Activated CD8-positive, alpha-beta T cell treated with anti-CD3 and anti-CD28 coated beads for 36 hours (primary cell): ENCODE data around the gene NIN. TPM values are rescaled to one million over a fixed set of nuclear protein-coding genes. Genes with fewer than 3 reads are reported as not detected.

Source experiments
- ATAC-seq: fragments of 200-7000 bp; cut with Tn5 transposase; one replicate; pipeline ENCODE4 v1.10.0; 2021; ENCODE audit warnings: mild to moderate bottlenecking, moderate library complexity
- CTCF ChIA-PET: fragments of 350-600 bp; sonication (Branson Sonifier 250); formaldehyde crosslinking; loops from one replicate; lab custom pipeline; 2021; ENCODE audit warnings: antibody characterized with exemption; lab: Charles Lee
- POLR2A ChIA-PET: fragments of 350-600 bp; sonication (Branson Sonifier 250); formaldehyde crosslinking; loops from one replicate; lab custom pipeline; 2021; ENCODE audit warnings: antibody characterized with exemption; lab: Charles Lee
- DNase-seq: peaks from one replicate; pipeline ENCODE4 v3.0.0-alpha.2; 2020
- H3K27ac Mint-ChIP-seq: one replicate; pipeline ENCODE4 v1.8.0; 2021; ENCODE audit warnings: mild to moderate bottlenecking, mixed read lengths
- H3K27me3 Mint-ChIP-seq: one replicate; pipeline ENCODE4 v1.8.0; 2021; ENCODE audit warnings: mixed read lengths
- H3K36me3 Mint-ChIP-seq: one replicate; pipeline ENCODE4 v1.8.0; 2021; ENCODE audit warnings: low read depth, mixed read lengths
- H3K4me1 Mint-ChIP-seq: one replicate; pipeline ENCODE4 v1.8.0; 2021; ENCODE audit warnings: low read depth, mixed read lengths
- H3K4me3 Mint-ChIP-seq: one replicate; pipeline ENCODE4 v1.8.0; 2021; ENCODE audit warnings: mild to moderate bottlenecking, moderate library complexity, mixed read lengths
- H3K9me3 Mint-ChIP-seq: one replicate; pipeline ENCODE4 v1.8.0; 2021; ENCODE audit warnings: mixed read lengths
- intact Hi-C: fragments of 100-400 bp; cut with micrococcal nuclease; formaldehyde crosslinking; loops from one replicate; pipeline ENCODE4 v1.10.0; 2022
- total RNA-seq, 2 experiments: library from RNA; stranded (reverse); gene quantifications; one replicate each; pipeline ENCODE4 v1.2.3, GENCODE V29; 2021
- TF ChIP-seq, protein P1 (sequence below): fragments of 200-600 bp; IDR thresholded peaks from one replicate; pipeline ENCODE4 v1.8.0; 2022; ENCODE audit warnings: antibody characterized with exemption, mild to moderate bottlenecking

The NIN gene
- total RNA-seq, 2 experiments from 2014 or later = 71.9 to 72.8 TPM

DNA sequence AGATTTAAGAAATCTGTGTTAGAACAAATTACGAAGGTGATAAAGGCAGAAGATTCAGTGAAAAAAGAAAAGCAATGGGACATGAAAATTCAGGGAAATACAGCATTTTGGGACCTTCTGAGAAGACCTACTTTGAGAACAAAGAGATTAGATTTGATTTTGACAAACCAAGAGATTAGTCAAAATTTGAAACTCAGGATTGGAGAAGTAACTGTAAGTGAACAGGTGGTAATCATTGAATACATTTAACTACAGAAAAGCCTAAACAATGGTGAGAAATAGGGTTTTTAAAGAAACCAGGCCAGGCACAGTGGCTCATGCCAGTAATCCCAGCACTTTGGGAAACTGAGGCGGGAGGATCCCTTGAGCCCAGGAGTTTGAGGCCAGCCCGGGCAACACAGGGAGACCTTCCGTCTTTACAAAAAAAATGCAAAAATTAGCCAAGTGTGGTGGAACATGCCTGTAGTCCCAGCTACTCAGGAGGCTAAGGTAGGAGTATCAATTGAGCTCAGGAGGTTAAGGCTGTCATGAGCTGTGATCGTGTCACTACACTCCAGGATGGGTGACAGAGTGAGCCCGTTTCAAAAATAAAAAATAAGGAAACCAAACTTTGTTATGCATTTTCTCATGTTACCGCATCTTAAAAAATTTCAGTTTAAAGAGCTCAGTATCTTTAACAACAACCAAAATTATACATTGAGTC lies 154.0 kb downstream of the NIN start:
- H3K4me1 Mint-ChIP-seq = peaks cover 19% of the 10 kb centered on the region
- DNase-seq (no peak), ATAC-seq (no peak)
- ChIA-PET POLR2A (interaction anchor here (1.0 to 2.2 kb wide), 2 partner anchors 8 to 50 kb away, joined by 3 to 9 read pairs; partner anchors contain the start of gene SAV1), CTCF (interaction anchor here (1.4 to 1.8 kb wide), 3 partner anchors 38 to 183 kb away, joined by 5 to 7 read pairs (median 6); no protein-coding TSS in a partner anchor)
- H3K9me3 Mint-ChIP-seq = no peaks in the 10 kb centered on the region
- TF ChIP-seq, protein P1, sequence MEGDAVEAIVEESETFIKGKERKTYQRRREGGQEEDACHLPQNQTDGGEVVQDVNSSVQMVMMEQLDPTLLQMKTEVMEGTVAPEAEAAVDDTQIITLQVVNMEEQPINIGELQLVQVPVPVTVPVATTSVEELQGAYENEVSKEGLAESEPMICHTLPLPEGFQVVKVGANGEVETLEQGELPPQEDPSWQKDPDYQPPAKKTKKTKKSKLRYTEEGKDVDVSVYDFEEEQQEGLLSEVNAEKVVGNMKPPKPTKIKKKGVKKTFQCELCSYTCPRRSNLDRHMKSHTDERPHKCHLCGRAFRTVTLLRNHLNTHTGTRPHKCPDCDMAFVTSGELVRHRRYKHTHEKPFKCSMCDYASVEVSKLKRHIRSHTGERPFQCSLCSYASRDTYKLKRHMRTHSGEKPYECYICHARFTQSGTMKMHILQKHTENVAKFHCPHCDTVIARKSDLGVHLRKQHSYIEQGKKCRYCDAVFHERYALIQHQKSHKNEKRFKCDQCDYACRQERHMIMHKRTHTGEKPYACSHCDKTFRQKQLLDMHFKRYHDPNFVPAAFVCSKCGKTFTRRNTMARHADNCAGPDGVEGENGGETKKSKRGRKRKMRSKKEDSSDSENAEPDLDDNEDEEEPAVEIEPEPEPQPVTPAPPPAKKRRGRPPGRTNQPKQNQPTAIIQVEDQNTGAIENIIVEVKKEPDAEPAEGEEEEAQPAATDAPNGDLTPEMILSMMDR = no peak
- no peaks in the 10 kb centered on the region for H3K27me3 Mint-ChIP-seq
- peak overlapping the region; percentile 17 for H3K4me3 Mint-ChIP-seq
- H3K27ac Mint-ChIP-seq = peak overlapping the region; percentile 79
- intact Hi-C loops = loop anchor here (10.0 kb wide), 1 partner anchor 88 kb away; no protein-coding TSS in a partner anchor
- H3K36me3 Mint-ChIP-seq = no peaks in the 10 kb centered on the region

DNA sequence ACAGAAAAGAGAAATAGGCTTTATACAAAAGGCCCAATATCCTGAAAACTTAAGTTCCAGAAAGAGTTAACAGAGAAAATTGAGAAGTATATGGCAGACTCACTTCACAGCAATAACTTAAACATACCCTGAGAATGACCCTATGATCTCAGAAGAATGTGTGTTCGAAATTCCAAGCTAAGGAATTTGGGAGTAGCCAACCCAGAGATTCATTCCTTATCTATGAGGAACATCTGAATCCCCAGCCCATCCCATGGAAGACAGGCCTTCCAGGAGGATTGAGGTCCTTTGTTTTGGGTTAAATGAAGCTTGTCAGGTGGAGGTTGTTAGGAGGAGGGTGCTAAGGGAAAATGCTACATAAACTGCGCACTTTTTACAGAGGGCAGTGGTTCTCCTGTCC lies 155.4 kb downstream of the NIN start:
- no peaks in the 10 kb centered on the region for H3K9me3 Mint-ChIP-seq
- ATAC-seq = no peak
- no peak for DNase-seq
- H3K4me1 Mint-ChIP-seq = peaks cover 19% of the 10 kb centered on the region
- ChIA-PET CTCF (interaction anchor here (1.0 to 1.3 kb wide), 2 partner anchors 39 to 98 kb away, joined by 3 to 5 read pairs; no protein-coding TSS in a partner anchor), POLR2A (no interaction called here)
- TF ChIP-seq, protein P1 = no peak
- peak overlapping the region; percentile 43 for H3K27ac Mint-ChIP-seq
- no peaks in the 10 kb centered on the region for H3K27me3 Mint-ChIP-seq
- H3K36me3 Mint-ChIP-seq = no peaks in the 10 kb centered on the region
- intact Hi-C loops = loop anchor here (10.0 kb wide), 1 partner anchor 89 kb away; no protein-coding TSS in a partner anchor
- no peak overlapping the region for H3K4me3 Mint-ChIP-seq

DNA sequence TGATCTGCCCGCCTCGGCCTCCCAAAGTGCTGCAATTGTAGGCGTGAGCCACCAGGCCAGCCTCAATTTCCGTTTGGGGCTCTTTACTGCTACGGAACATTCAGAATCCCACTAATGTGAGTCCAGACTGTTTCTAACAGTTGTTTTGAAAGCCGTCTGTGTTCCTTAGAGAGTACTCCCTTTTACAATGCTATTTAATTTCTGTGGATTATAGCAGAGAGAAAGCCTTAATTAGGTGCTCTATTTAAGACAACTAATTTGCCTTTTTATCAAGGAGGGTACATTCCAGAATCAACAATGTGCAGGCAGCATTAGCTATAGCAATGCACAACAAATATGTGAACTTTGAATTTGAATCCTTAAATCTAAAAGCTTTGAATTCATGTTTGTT lies 160.1 kb downstream of the NIN start:
- TF ChIP-seq, protein P1 = no peak
- H3K36me3 Mint-ChIP-seq = no peaks in the 10 kb centered on the region
- no peaks in the 10 kb centered on the region for H3K9me3 Mint-ChIP-seq
- ChIA-PET POLR2A (interaction anchor here (0.8 kb wide), 1 partner anchor 126 kb away, joined by 3 read pairs; no protein-coding TSS in a partner anchor), CTCF (interaction anchor here (0.8 to 1.0 kb wide), 3 partner anchors 16 to 128 kb away, joined by 3 read pairs; no protein-coding TSS in a partner anchor)
- H3K27me3 Mint-ChIP-seq = no peaks in the 10 kb centered on the region
- H3K27ac Mint-ChIP-seq = no peak overlapping the region
- H3K4me3 Mint-ChIP-seq = no peak overlapping the region
- DNase-seq (no peak), ATAC-seq (no peak)
- peaks cover 9% of the 10 kb centered on the region for H3K4me1 Mint-ChIP-seq
- intact Hi-C loops = loop anchor here (10.0 kb wide), 1 partner anchor 94 kb away; no protein-coding TSS in a partner anchor

DNA sequence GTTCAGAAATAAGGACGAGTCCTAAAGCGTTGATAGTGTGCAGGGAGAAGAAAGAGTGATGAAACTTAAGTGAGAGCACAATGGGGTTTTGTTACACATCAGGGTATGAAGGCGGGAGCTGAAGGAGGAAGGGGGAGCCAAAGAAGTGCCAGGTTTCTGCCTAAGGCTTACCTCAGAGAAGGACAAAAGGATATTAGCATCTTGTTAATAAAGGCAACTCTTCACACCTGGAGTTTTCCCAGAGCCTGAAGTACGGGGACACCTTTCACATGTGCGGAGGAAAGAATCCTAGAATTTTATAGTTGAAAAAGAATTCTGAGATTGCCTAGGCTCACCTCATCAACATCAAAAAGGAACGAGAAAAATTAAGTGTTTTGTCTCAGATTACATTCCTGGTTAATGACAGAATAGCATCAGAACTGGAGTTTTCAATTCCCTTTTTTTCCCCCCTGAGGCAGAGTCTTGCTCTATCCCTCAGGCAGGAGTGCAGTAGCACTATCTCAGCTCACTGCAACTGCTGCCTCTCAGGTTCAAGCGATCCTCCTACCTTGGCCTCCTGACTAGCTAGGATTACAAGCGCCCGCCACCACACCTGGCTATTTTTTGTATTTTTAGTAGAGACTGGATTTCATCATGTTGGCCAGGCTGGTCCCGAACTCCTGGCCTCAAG lies 160.6 kb downstream of the NIN start:
- ChIA-PET CTCF (interaction anchor here (0.8 to 1.2 kb wide), 3 partner anchors 16 to 190 kb away, joined by 3 read pairs; no protein-coding TSS in a partner anchor), POLR2A (interaction anchor here (0.8 kb wide), 1 partner anchor 127 kb away, joined by 3 read pairs; no protein-coding TSS in a partner anchor)
- no peak overlapping the region for H3K27ac Mint-ChIP-seq
- no peak for ATAC-seq
- H3K4me1 Mint-ChIP-seq = peaks cover 9% of the 10 kb centered on the region
- H3K36me3 Mint-ChIP-seq = no peaks in the 10 kb centered on the region
- TF ChIP-seq, protein P1 = no peak
- H3K4me3 Mint-ChIP-seq = no peak overlapping the region
- no peak for DNase-seq
- intact Hi-C loops = loop anchor here (10.0 kb wide), 1 partner anchor 94 kb away; no protein-coding TSS in a partner anchor
- H3K9me3 Mint-ChIP-seq = no peaks in the 10 kb centered on the region
- no peaks in the 10 kb centered on the region for H3K27me3 Mint-ChIP-seq

Other genes starting within 250 kb of the NIN start
- gene SAV1, start 162.9 kb downstream of the NIN start, total RNA-seq = 10 to 100 TPM; 13.2 to 13.4 TPM
- gene ABHD12B, start 40.9 kb upstream of the NIN start, total RNA-seq = not detected
- 1 to 10 TPM; 1.6 to 1.7 TPM for gene PYGL, start 113.3 kb upstream of the NIN start, total RNA-seq